GM19035 (cell line): ENCODE data around the gene CAMK2D.

ENCODE experiments used
- ATAC-seq: cut with Tn5 transposase; IDR thresholded peaks from one replicate; pipeline ENCODE4 v1.9.1; 2021; ENCODE audit not compliant: unreplicated experiment

Gene CAMK2D

DNA sequence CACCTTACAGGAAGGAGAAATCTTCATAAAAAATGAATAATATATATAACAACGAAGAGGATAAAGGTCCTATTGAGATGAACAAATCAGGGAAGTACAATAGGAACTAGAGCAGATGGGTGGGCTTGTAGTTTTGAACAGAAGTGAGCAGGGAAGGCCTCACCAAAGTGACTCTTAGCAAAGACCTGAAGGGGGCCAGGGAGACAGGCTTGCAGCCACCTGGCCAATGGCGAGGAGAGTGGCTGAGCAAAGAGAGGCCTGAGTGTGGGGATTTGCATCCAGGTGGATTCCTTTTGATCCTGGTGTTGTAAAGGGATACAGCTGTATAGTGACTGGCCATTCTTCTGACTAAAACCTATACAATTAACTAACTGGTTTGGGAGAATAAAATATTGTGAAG, 354.1 kb downstream of the CAMK2D start:
- ATAC-seq: no peak

DNA sequence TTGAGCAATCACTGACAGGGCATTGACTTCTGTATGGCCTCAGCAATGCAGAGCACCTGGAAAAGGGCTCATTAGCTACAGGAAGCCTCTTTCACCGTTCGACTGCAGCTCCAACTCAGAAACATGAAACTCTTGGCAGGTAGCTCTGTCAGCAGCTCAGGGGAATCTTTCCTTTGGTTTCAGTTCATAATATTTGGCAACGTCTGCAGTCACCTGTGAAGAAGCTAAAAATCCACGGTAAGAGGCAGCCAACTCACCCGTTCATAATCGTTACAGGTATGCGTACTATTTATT, 354.9 kb downstream of the CAMK2D start:
- no peak for ATAC-seq

DNA sequence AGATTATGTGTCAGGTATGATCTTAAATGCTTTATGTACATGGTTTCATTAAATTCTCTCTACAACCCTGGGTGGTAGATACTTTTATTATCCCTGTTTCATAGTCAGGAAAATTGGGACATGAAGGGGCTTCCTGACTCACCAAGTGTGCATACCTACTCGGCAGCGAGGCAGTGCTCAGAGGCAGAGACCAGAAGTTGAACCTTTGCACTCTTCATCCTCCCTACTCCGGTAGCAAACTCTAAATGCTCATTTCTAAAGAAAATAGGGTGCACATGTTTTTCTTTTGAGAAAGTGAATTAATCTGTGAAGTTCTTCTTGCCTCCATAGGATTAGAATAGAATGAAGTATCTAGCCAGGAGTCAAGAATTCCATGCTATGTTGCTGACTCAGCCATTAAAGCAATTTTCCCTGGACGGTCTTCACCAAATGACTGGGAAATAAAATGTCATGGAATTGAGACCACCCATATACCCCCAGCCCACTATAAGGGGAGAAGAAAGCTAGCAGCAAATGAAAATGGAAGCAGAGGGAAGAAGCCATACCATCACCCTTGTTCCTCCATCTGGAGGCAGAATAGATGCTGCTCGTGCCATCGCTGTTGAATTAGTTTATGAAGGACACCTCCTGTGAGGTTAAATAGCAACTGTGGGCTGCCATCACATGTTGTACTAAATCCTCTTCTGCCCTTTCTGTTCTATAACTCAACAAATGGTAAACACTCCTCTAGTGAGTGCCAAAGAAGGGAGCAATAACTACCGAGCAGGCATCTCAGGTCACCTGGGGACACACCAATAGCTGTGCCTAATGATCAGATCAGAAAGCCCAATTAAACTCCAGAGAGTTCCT, 355.4 kb downstream of the CAMK2D start:
- ATAC-seq: no peak

DNA sequence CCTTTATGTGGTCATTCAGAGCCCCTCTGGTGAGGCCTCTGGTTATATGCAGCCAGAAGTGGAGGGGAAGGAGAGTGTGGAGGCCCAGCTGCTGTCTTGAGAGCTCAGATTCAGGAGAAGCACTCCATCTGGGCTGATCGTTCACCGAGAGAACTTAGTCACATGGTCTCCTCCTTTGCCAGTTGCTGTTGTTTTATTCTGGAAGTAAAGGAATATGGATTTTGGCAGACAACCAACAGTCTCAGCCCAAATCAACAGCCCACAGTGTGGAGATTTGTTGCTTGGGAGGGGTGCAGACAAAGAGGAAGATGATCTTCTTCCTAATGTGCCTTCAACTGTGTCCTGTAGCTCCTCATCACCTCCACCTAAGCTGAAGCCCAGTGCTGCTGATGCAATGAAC, 356.7 kb downstream of the CAMK2D start:
- no peak for ATAC-seq

DNA sequence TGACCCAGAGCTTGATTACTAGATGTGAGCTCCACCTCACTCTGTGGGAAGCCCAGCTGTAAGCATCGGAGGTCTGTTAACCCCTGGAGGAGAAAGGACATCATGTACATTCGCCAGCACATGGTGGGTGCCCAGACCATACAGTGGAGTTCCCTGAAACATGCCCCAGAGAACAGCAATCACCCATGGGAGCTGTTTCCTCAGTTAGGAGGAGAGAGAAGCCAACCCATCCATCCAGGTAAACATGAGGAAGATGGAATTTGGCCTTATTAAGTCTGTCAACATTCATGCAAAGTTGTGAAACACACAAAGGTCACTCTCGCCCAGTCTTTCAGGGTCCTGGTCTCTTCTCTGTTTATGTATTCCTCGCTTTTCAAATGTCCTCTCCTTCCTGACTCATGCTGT, 357.4 kb downstream of the CAMK2D start:
- no peak for ATAC-seq
